Epithelial cell of esophagus (primary cell): ENCODE measurements around the gene DCST2.

ENCODE experiments used
- DNase-seq: peaks from one replicate; pipeline ENCODE4 v3.0.0; 2010; ENCODE audit warnings: low read depth
- H3K4me3 ChIP-seq: 2 replicates; pipeline ENCODE4 v1.5.1; 2011; ENCODE audit warnings: mild to moderate bottlenecking, low read length, control low read depth
- CTCF ChIP-seq: IDR thresholded peaks from 2 replicates; pipeline ENCODE4 v1.5.1; 2011; ENCODE audit warnings: low read depth, mild to moderate bottlenecking, low read length, control low read depth, inconsistent platforms; ENCODE audit not compliant: insufficient read depth; ENCODE audit errors: missing control alignments

Gene DCST2

GRCh38 chr1:155042789-155043188 lies 9.2 kb upstream of the DCST2 start:
- no peak for DNase-seq
- no peak overlapping the region for H3K4me3 ChIP-seq
- no peak for TF ChIP-seq CTCF

- DNase-seq: no peak
- no peak for TF ChIP-seq CTCF
Observed at GRCh38 chr1:155040358-155041093, 6.9 kb upstream of the DCST2 start.

GRCh38 chr1:155039308-155039669 lies 5.7 kb upstream of the DCST2 start:
- DNase-seq: no peak
- H3K4me3 ChIP-seq: no peak overlapping the region
- no peak for TF ChIP-seq CTCF

More at GRCh38 chr1:155040358-155041093, 6.9 kb upstream of the DCST2 start:
- no peak overlapping the region for H3K4me3 ChIP-seq

GRCh38 chr1:155038602-155039307 lies 5.2 kb upstream of the DCST2 start:
- peak; percentile 97 for DNase-seq
- no peak overlapping the region for H3K4me3 ChIP-seq
- no peak for TF ChIP-seq CTCF

GRCh38 chr1:155037851-155038441 lies 4.4 kb upstream of the DCST2 start:
- H3K4me3 ChIP-seq: no peak overlapping the region
- DNase-seq: peak; percentile 44
- no peak for TF ChIP-seq CTCF

- no peak for TF ChIP-seq CTCF
- no peak overlapping the region for H3K4me3 ChIP-seq
Observed at GRCh38 chr1:155037043-155037442, 3.5 kb upstream of the DCST2 start.

More at GRCh38 chr1:155037043-155037442, 3.5 kb upstream of the DCST2 start:
- no peak for DNase-seq
